Measurements from ENCODE around the gene MYZAP. TPM values are rescaled to one million over a fixed set of nuclear protein-coding genes. Genes with fewer than 3 reads are reported as not detected.

MYZAP gene
- total and polyA plus RNA-seq, 2 of the 8 experiments (the other 6 are each of a cell fraction or from before 2014, with no cell fraction given) = 0.41 to 0.65 TPM

DNA sequence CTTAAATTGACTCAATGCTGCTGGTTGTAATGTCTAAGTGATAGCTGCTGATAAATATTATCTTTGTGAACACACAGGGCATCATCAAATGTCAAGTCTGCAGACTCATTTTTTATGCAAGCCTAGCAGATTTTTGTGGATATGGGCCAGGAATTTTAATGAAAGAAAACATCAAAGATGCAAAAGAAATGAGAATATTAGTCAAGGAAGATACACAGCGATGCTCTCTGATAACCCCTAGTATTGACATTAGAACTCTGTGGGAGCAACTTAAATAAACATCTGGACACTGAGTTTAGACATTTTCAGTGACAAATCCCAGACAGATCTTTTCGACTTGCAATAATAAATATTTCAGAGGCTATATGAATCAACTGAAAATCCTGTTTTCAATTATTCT is 143.2 kb downstream of the MYZAP start (continued):
- TF ChIP-seq KDM5A (IDR thresholded peaks at IDR 0.05; ENCODE audit: low read length) (no peak), CREB1 (IDR thresholded peaks at IDR 0.05) (no peak), CBX5 (IDR thresholded peaks at IDR 0.05; ENCODE audit: low read depth, low read length) (no peak), SAP30 (IDR thresholded peaks at IDR 0.05; ENCODE audit: insufficient read depth, insufficient replicate concordance, low read length) (no peak), RXRA (IDR thresholded peaks at IDR 0.05; ENCODE audit: insufficient read depth, low read depth, low read length) (no peak)

Other genes with a start within 250 kb of the MYZAP start
- gene CGNL1, start 215.4 kb upstream of the MYZAP start, total RNA-seq (2021; fragmentation: NEBNext Ultra II Directional; extraction: Animal tissue kit (Norgen Biotek cat#: 25700)) = 72.7 and 75.6 TPM in 2 replicates
- gene CGNL1, start 215.4 kb upstream of the MYZAP start, polyA plus RNA-seq (2011; rRNA removed) = 20.4 and 21.8 TPM in 2 replicates
- gene POLR2M, start 114.8 kb downstream of the MYZAP start, total RNA-seq (2021; fragmentation: NEBNext Ultra II Directional; extraction: Animal tissue kit (Norgen Biotek cat#: 25700)) = 55.1 and 61.7 TPM in 2 replicates
- gene POLR2M, start 114.8 kb downstream of the MYZAP start, polyA plus RNA-seq (2011; rRNA removed) = 32.7 and 180 TPM in 2 replicates

Measured in H1 (cell line).